Inflammatory macrophage (primary cell): ENCODE measurements around the gene LY6G5B.

Experiments
- DNase-seq, 2 donors: peaks; one replicate each; pipeline ENCODE4 v3.0.0-alpha.2; 2020 to 2022

Gene LY6G5B

DNA sequence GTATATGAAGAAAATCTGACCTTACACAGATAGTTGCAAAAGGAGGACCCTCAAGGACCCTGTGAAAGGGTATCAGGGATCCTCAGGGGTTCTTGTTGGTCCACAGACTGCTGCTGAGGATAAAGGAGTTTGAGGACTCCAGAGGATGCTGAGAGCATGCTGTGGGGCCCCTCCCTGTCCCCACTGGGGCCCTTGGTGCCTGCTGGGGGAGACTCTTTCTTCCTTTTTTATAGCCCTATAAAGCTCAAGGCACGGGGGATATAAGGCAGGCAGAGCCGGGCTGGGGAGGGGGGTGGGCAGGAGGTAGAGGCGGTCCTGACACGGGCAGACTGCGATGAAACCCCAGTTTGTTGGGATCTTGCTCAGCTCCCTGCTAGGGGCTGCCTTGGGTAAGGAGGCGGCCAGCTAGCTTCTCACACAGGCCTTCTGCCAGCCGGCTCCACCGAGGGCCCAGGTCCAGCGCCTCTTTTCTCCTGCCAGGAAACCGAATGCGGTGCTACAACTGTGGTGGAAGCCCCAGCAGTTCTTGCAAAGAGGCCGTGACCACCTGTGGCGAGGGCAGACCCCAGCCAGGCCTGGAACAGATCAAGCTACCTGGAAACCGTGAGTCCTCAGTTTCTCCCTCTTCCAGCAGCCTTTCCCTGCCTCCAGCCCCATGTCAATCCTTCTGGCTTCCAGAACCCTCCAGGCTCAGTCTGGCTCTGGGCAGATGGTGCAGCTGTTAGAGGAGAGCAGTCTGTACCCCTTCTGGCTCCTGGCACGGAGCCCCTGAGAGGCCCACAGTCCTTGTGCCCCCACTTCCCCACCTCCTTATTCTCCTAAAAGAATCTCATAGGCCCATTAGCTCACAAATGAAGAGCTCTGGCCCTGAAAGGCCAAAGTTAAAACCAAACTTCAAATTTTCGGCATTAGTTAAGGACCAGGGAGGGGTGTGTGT, 45.5 kb downstream of the LY6G5B start, which contains the start of gene LY6G6D:
Gene LY6G6D, plus strand, starts transcription at position 327 of the 937 bp plus-strand sequence. Its CDS starts 8 bp downstream, at position 335.
- DNase-seq: no peak

DNA sequence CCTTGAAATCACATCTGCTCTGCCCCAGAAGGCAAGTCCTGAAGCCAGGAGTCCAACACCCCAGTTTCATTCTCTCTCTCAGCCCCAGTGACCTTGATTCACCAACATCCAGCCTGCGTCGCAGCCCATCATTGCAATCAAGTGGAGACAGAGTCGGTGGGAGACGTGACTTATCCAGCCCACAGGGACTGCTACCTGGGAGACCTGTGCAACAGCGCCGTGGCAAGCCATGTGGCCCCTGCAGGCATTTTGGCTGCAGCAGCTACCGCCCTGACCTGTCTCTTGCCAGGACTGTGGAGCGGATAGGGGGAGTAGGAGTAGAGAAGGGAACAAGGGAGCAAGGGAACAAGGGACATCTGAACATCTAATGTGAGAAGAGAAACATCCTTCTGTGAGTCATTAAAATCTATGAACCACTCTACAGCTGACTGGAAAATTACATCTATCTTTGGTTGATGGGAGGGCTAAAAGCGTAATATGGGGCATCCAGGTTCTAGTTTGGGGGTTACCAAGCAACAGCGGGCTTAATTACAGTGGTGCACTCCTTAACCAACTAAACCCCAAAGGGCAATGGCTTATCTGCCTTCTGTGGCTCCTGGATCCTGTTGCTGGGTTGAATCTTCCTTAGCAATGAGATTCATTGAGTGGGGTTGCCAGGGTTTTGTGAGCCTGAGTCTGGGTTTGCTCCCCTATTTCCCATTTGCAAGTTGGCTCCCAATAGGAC, 47.9 kb downstream of the LY6G5B start:
- DNase-seq: no peak

DNA sequence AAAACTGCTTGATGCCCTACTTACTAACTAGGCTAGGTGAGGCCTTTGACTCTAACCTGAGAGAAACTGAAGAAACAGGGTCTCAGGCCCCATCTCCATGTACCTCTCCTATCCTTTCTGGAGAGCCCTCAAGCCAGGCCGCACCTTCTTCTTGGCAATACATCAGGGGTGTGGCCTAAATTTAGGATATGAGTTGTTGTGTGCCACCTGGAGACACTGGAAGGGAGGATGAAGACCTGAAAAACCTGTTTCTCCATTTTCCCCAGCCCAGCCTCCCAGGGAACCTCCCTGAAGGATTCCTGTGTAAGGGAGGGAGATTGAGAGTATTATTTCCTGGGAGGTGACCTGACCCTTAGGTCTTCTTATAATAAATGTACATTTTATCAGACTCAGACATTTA, 48.5 kb downstream of the LY6G5B start:
- no peak for DNase-seq

DNA sequence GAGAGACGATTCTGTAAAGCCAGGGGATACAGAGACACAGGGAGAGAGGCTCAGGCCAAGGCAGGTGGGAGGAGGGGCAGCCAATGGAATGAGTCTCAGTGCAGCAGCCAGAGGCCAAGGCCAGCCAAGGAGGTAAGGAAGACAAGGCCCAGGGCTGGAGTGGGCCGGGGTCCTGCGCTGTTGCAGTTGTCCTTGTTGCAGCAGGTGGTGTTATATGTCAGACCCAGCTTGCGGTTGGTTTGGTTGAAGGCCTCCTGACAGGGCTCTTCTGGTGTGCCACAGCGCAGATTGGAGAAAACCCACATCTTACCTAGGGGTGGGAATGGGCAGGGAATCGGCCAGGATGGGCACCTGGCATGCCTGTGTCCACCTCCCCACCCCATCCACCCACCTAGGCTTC, 49.2 kb downstream of the LY6G5B start:
- DNase-seq: no peak

DNA sequence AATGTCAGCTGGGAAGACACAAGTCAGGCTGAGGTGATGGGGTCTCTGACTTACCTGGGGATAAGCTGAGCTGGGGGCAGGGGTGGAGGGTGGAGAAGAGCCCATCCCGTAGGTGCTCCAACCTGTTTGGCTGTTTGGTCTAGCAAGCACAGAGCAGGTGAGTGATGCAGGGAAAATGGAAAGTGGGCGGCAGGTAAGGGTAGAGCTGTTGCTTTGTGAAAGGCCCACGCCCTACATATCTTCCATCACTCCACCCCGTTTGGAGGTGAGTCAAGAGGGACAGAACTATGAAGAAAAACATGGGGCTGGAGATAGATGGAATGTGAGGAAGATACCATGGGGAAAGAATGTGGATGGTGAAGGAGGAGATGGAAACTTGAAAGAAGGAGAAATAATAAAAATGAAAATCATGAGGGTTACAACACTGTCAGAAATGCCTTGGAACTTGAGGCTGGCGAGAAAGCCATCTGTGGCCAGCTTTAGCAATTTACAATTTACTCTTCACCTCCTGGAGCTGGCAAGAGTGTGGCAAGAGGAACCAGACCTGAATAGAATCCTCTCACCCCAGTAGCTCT, 50.5 kb downstream of the LY6G5B start:
- no peak for DNase-seq

DNA sequence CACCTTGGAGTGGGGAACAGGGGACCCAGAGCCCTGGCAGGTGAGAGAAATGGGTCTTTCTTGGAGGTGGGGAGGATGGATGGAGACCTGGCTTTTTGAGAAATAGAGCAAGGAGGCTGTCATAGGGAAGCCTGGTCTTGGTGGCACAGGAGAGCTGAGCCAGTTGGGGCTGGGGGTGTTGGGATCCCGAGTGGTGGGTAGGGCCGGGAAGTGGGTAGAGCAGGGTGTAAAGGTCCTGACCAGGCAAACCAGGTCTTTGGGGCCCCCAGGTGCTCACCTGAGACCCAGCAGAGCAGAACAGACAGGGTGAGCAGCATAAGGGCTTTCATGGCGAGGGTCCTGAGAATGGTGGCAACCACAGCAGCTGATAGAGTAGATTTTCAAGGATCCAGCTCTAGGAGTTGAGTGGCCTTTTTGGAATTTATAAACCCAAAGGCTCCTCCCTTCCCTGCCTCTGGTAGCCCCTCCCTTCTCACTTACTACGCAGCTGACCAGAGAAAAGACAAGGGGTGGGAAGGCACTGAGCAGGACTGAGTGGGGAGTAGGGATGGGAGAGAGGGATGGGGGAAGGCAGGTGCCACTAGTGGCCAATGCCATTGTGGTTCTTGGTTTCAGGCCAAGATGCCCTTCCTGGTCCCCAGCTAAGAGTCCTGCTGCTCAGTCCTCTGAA, 51.7 kb downstream of the LY6G5B start, which contains the start of gene LY6G6C:
Gene LY6G6C, minus strand, starts transcription at position 396 of the 670 bp plus-strand sequence. Its CDS starts 67 bp downstream, at position 329.
- no peak for DNase-seq

DNA sequence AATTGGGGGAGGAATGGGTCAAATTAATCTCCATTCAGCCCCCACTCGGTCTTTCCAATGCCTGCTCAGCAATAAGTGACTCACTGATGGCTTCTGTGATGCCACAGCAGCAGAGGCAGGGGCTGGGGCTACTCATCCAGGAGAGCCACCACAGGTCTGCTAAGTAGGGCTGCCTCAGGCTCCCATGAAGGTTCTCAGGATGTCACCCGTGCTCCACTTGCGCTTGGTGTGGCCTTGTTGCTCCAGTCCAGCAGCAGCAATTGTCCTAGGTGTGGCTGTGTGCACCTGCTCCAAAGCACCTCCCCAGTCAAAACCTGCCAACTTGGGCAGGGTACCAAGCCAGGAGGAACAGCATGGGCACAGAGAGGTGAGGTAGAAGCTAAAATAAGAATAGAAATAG, 52.4 kb downstream of the LY6G5B start:
- no peak for DNase-seq
